Uterus (tissue), 4 donors: ENCODE results near the gene NDUFS4. TPM values are rescaled to one million over a fixed set of nuclear protein-coding genes. Genes with fewer than 3 reads are reported as not detected.
A peak's percentile ranks its signal among the peaks of the same experiment; 100 is the strongest.
"Not testable (repeated sequence)": the region's sequence is repeated elsewhere in the genome, so short reads cannot be mapped to it uniquely, and the experiment has no call there.

Source experiments
- DNase-seq, 2 donors: peaks; one replicate each; pipeline ENCODE4 v3.0.0-alpha.2; 2019 to 2020
- H3K27ac ChIP-seq, 2 donors: fragments of 200-600 bp; sonication (generic); 1 replicate in 1 of 2; 2 replicates in 1 of 2; pipeline ENCODE4 v1.5.1; 2016 to 2018
- H3K27me3 ChIP-seq, 2 donors: fragments of 200-600 bp; sonication (generic); one replicate each; pipeline ENCODE4 v1.5.1; 2018 to 2019; ENCODE audit warnings: control low read depth in 1 of 2
- H3K36me3 ChIP-seq, 2 donors: fragments of 200-600 bp; sonication (generic); one replicate each; pipeline ENCODE4 v1.5.1; 2019; ENCODE audit warnings: control low read depth in 1 of 2
- H3K4me1 ChIP-seq, 2 donors: fragments of 200-600 bp; sonication (generic); one replicate each; pipeline ENCODE4 v1.5.1; 2018 to 2019; ENCODE audit warnings: control low read depth in 1 of 2
- H3K4me3 ChIP-seq, 2 donors: fragments of 200-600 bp; sonication (generic); 1 replicate in 1 of 2; 2 replicates in 1 of 2; pipeline ENCODE4 v1.5.1; 2018 to 2019; ENCODE audit warnings: mild to moderate bottlenecking in 1 of 2
- H3K9me3 ChIP-seq, 2 donors: fragments of 200-600 bp; sonication (generic); one replicate each; pipeline ENCODE4 v1.5.1; 2019; ENCODE audit warnings: control low read depth in 1 of 2
- CTCF ChIP-seq, 4 experiments: fragments of 200-600 bp in 2 of 4; fragments of 450-650 bp in 2 of 4; sonication (generic) in 2 of 4; IDR thresholded peaks; one replicate each; pipeline ENCODE4 v1.5.1; 2016 to 2019; ENCODE audit warnings: antibody characterized with exemption in 4 of 4, mild to moderate bottlenecking in 2 of 4, moderate library complexity in 1 of 4
- POLR2A ChIP-seq, 2 donors: fragments of 450-650 bp; IDR thresholded peaks; one replicate each; pipeline ENCODE4 v1.6.1; 2016; ENCODE audit warnings: antibody characterized with exemption in 2 of 2, mild to moderate bottlenecking in 1 of 2, moderate library complexity in 1 of 2
- intact Hi-C: fragments of 100-400 bp; cut with DNase I; formaldehyde crosslinking; loops from one replicate; pipeline ENCODE4 v1.15.1; 2023; ENCODE audit warnings: low total_unique reads
- total RNA-seq, 4 donors: library from RNA; depleted of rRNA in 3 of 4; stranded (reverse); fragments of >200 nt in 3 of 4; gene quantifications; one replicate each; pipeline versions ENCODE4 v1.1.0 to v1.2.4, GENCODE V29; 2014 to 2023
- donor health status: DM: yes; HTN: yes; CAD: no.

Gene NDUFS4
- total RNA-seq = 100 to 1,000 TPM in 1 of 4 donors, 10 to 100 TPM in 3; 63.2 to 106 (median 92.2) TPM

- Histone ChIP-seq H3K27ac (peak within 1 kb of the TSS; percentile 73 to 88), H3K4me3 (peak within 1 kb of the TSS; percentile 80 to 83), H3K9me3 (no peaks in the 10 kb centered on the region), H3K36me3 (no peaks in the 10 kb centered on the region), H3K4me1 (peaks cover 0 to 8% of the 10 kb centered on the region in 2 donors), H3K27me3 (no peaks in the 10 kb centered on the region)
- DNase-seq = peak; percentile 83 to 89
- intact Hi-C loops = no loop called here
- TF ChIP-seq POLR2A (IDR thresholded peaks at IDR 0.05) = peak in 1 of 2 donors; percentile 31
- no peak for TF ChIP-seq CTCF (IDR thresholded peaks at IDR 0.05)
Measured at GRCh38 chr5:53560506-53561191, at the start of gene NDUFS4. TSS of gene NDUFS4 (plus strand) at chr5:53560639. CDS start at chr5:53560663, 24 bp downstream.

GRCh38 chr5:53512539-53512938 is 47.9 kb upstream of the NDUFS4 start:
- Histone ChIP-seq H3K27ac (no peak overlapping the region), H3K27me3 (no peaks in the 10 kb centered on the region), H3K9me3 (no peaks in the 10 kb centered on the region), H3K4me3 (no peak overlapping the region), H3K36me3 (no peaks in the 10 kb centered on the region), H3K4me1 (no peaks in the 10 kb centered on the region)
- no peak for DNase-seq
- no peak for TF ChIP-seq CTCF (IDR thresholded peaks at IDR 0.05)
- no peak for TF ChIP-seq POLR2A (IDR thresholded peaks at IDR 0.05)
- intact Hi-C loops = no loop called here

GRCh38 chr5:53515988-53516387 is 44.5 kb upstream of the NDUFS4 start:
- Histone ChIP-seq H3K9me3 (no peaks in the 10 kb centered on the region), H3K27ac (no peak overlapping the region), H3K4me1 (no peaks in the 10 kb centered on the region), H3K27me3 (no peaks in the 10 kb centered on the region), H3K36me3 (no peaks in the 10 kb centered on the region), H3K4me3 (no peak overlapping the region)
- no peak for DNase-seq
- TF ChIP-seq POLR2A (IDR thresholded peaks at IDR 0.05) (no peak), CTCF (IDR thresholded peaks at IDR 0.05) (no peak)
- intact Hi-C loops = no loop called here

- H3K9me3 ChIP-seq = peaks cover 0 to 6% of the 10 kb centered on the region in 2 donors
- no peak overlapping the region for H3K4me3 ChIP-seq
- no peaks in the 10 kb centered on the region for H3K27me3 ChIP-seq
- no peak for DNase-seq
- no peak for TF ChIP-seq POLR2A (IDR thresholded peaks at IDR 0.05)
- TF ChIP-seq CTCF (IDR thresholded peaks at IDR 0.05) = no peak
- H3K27ac ChIP-seq = no peak overlapping the region
- intact Hi-C loops = no loop called here
- H3K4me1 ChIP-seq = no peaks in the 10 kb centered on the region
- H3K36me3 ChIP-seq = no peaks in the 10 kb centered on the region
Measured at GRCh38 chr5:53520813-53521212, 39.6 kb upstream of the NDUFS4 start.

DNA sequence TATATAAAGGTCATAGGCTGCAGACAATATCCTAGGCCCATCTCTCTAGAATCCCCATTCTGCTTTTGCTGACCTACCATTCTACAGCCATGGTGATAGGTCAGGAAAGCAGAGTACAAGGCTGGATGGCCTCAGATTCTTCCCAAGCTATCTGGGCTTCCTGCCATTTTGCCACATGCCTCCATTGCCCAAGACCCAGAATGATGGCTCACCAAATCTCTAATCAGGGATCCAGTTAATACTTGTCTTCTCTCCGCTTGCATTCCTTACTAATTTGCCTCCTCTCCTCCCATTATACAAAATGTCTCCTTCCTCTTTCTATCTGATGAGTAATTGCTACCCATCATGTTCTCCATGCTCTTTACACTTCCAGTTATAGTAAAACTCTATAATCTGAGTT is 22.7 kb upstream of the NDUFS4 start:
- no peaks in the 10 kb centered on the region for H3K4me1 ChIP-seq
- TF ChIP-seq CTCF (IDR thresholded peaks at IDR 0.05) (no peak), POLR2A (IDR thresholded peaks at IDR 0.05) (no peak)
- H3K27me3 ChIP-seq = no peaks in the 10 kb centered on the region
- no peak overlapping the region for H3K27ac ChIP-seq
- intact Hi-C loops = no loop called here
- no peak overlapping the region for H3K4me3 ChIP-seq
- no peak for DNase-seq
- H3K36me3 ChIP-seq = no peaks in the 10 kb centered on the region
- no peaks in the 10 kb centered on the region for H3K9me3 ChIP-seq

DNA sequence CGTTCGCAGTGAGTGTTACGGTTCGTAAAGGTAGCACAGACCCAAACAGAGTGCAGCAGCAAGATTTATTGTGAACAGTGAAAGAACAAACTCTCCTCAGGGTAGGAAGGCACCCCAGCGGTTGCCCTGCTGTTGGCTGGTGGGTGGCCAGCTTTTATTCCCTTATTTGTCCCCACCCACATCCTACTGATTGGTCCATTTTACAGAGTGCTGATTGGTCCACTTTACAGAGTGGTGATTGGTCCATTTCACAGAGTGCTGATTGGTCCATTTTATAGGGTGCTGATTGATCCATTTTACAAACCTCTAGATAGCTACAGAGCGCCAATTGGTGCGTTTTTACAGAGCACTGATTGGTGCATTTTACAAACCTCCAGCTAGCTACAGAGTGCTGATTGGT is 19.7 kb upstream of the NDUFS4 start:
- intact Hi-C loops, DNase-seq, H3K9me3 ChIP-seq, H3K4me1 ChIP-seq, H3K4me3 ChIP-seq, H3K36me3 ChIP-seq, H3K27ac ChIP-seq, H3K27me3 ChIP-seq: not testable (repeated sequence)
